Stomach (tissue), 9 donors: ENCODE measurements around the gene TBC1D1. TPM values are rescaled to one million over a fixed set of nuclear protein-coding genes. Genes with fewer than 3 reads are reported as not detected.
A peak's percentile ranks its signal among the peaks of the same experiment; 100 is the strongest.

Experiments
- DNase-seq, 2 donors: peaks; one replicate each; pipeline versions ENCODE4 v3.0.0 to v3.0.0-alpha.2; 2013 to 2019
- H3K27ac ChIP-seq, 5 donors: fragments of 200-600 bp in 4 of 5; sonication (generic) in 4 of 5; one replicate each; pipeline ENCODE4 v1.5.1; 2013 to 2019; ENCODE audit warnings: mild to moderate bottlenecking in 1 of 5, moderate library complexity in 1 of 5
- H3K27me3 ChIP-seq, 3 donors: fragments of 200-600 bp; sonication (generic); one replicate each; pipeline ENCODE4 v1.5.1; 2017 to 2019; ENCODE audit warnings: mixed run types in 1 of 3
- H3K36me3 ChIP-seq, 4 donors: fragments of 200-600 bp; sonication (generic); 1 replicate in 3 of 4; 2 replicates in 1 of 4; pipeline ENCODE4 v1.5.1; 2016 to 2019
- H3K4me1 ChIP-seq, 4 donors: fragments of 200-600 bp; sonication (generic); one replicate each; pipeline ENCODE4 v1.5.1; 2016 to 2019
- H3K4me3 ChIP-seq, 4 donors: fragments of 200-600 bp; sonication (generic) in 3 of 4; one replicate each; pipeline ENCODE4 v1.5.1; 2016 to 2019; ENCODE audit warnings: mild to moderate bottlenecking in 1 of 4
- H3K9me3 ChIP-seq, 4 donors: fragments of 200-600 bp; sonication (generic); one replicate each; pipeline ENCODE4 v1.5.1; 2016 to 2019
- EP300 ChIP-seq: sonication (generic); formaldehyde crosslinking; IDR thresholded peaks from one replicate; pipeline ENCODE4 v1.6.1; 2017; ENCODE audit warnings: antibody characterized with exemption
- POLR2A ChIP-seq, 4 donors: fragments of 450-650 bp; IDR thresholded peaks; one replicate each; pipeline ENCODE4 v1.6.1; 2016; ENCODE audit warnings: antibody characterized with exemption in 4 of 4, control low read depth in 2 of 4, mild to moderate bottlenecking in 1 of 4, moderate library complexity in 1 of 4
- POLR2AphosphoS5 ChIP-seq, 3 donors: sonication (generic); formaldehyde crosslinking; IDR thresholded peaks; one replicate each; pipeline ENCODE4 v1.6.1; 2016; ENCODE audit warnings: antibody characterized with exemption in 3 of 3
- WGBS, 5 donors: extraction: QIAGEN DNeasy Blood & Tissue Kit in 3 of 5; methylation state at CpG; one replicate each; pipeline versions ENCODE4 v1.1.5 to v1.1.7; 2013 to 2018; 5-methylcytosine and 5-hydroxymethylcytosine counted together
- intact Hi-C: fragments of 100-400 bp; cut with DNase I; formaldehyde crosslinking; loops from one replicate; pipeline ENCODE4 v1.15.1; 2023; ENCODE audit warnings: low total_unique reads
- polyA plus RNA-seq, 3 donors: library from polyadenylated mRNA; stranded (reverse); fragments of 200-250 nt; gene quantifications; one replicate each; pipeline ENCODE4 v1.2.3, GENCODE V29; 2013
- total RNA-seq, 5 donors: library from RNA; depleted of rRNA; stranded (reverse); fragments of >200 nt; gene quantifications; one replicate each; pipeline versions ENCODE4 v1.1.0 to v1.2.3, GENCODE V29; 2014 to 2016
- TF ChIP-seq, protein P1 (sequence below), 7 experiments: fragments of 450-650 bp in 4 of 7; fragments of 200-600 bp in 3 of 7; sonication (generic) in 3 of 7; IDR thresholded peaks; one replicate each; pipeline ENCODE4 v1.5.1; 2016 to 2019; ENCODE audit warnings: antibody characterized with exemption in 7 of 7, control low read depth in 2 of 7, mild to moderate bottlenecking in 1 of 7
- donor health status: healthy with polysubstance abuse.
- donor health status: Bipolar disorder and iron deficiency.
- donor health status: healthy.

Gene TBC1D1
- total and polyA plus RNA-seq, 8 donors, result 18.8 to 165 (median 49.5) TPM

DNA sequence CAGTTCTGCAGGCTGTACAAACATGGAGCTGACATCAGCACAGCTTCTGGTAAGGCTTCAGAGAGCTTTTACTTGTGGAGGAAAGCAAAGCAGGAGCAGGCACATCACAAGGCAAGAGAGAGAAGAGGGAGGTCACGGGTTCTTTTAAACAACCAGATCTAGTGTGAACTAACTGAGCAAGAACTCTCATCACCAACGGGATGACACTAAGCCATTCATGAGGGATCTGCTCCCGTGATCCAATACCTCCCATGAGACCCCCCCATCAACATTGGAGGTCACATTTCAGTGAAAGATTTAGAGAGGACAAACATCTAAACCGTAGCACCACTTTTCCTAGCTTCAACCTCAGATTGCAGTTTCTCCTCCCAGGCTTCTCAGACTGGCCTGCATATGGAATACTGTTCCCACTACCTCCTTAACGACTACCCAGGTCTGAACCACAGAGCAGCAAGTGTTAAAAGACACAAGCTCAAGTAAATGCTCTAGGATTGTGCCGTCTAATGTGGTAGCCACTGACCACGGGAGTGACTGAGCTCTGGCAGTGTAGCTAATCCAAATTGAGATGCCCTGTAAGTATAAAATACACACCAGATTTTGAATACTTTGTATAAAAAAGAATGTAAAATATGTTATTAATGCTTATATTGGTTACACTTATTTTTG, 262.0 kb downstream of the TBC1D1 start:
- Histone ChIP-seq H3K27me3 (no peaks in the 10 kb centered on the region), H3K4me1 (peaks cover 18 to 53% (median 30%) of the 10 kb centered on the region in 4 donors), H3K9me3 (no peaks in the 10 kb centered on the region), H3K27ac (peak overlapping the region in 3 of 5 donors; percentile 50 to 66 (median 56)), H3K4me3 (no peak overlapping the region), H3K36me3 (no peaks in the 10 kb centered on the region)
- no peak for TF ChIP-seq POLR2A (IDR thresholded peaks at IDR 0.05)
- TF ChIP-seq, protein P1, sequence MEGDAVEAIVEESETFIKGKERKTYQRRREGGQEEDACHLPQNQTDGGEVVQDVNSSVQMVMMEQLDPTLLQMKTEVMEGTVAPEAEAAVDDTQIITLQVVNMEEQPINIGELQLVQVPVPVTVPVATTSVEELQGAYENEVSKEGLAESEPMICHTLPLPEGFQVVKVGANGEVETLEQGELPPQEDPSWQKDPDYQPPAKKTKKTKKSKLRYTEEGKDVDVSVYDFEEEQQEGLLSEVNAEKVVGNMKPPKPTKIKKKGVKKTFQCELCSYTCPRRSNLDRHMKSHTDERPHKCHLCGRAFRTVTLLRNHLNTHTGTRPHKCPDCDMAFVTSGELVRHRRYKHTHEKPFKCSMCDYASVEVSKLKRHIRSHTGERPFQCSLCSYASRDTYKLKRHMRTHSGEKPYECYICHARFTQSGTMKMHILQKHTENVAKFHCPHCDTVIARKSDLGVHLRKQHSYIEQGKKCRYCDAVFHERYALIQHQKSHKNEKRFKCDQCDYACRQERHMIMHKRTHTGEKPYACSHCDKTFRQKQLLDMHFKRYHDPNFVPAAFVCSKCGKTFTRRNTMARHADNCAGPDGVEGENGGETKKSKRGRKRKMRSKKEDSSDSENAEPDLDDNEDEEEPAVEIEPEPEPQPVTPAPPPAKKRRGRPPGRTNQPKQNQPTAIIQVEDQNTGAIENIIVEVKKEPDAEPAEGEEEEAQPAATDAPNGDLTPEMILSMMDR (IDR thresholded peaks at IDR 0.05), result no peak
- no peak for TF ChIP-seq POLR2AphosphoS5 (IDR thresholded peaks at IDR 0.05)
- no peak for TF ChIP-seq EP300
- no peak for DNase-seq
- 77 to 92% (median 82%) methylated on average over 7 of the region's 7 CpGs for WGBS, 5 donors
- intact Hi-C loops, result no loop called here

DNA sequence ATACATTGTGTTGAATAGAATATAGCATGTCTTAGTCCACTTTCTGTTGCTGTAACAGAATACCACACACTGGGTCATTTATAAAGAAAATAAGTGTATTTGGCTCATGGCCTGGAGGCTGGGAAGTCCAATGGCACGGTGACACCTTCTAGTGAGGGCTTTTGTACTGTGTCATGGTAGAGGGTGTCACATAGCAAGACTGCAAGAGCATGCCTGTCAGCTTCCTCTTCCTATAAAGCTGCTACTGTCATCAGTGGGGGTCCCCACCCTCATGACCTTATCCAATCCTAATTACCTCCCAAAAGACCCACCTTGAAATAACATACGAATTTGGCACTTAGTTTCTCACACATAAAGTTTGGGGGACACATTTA, 262.5 kb downstream of the TBC1D1 start:
- intact Hi-C loops, result no loop called here
- no peak for DNase-seq
- TF ChIP-seq POLR2AphosphoS5 (IDR thresholded peaks at IDR 0.05), result no peak
- TF ChIP-seq, protein P1 (IDR thresholded peaks at IDR 0.05), result no peak
- TF ChIP-seq POLR2A (IDR thresholded peaks at IDR 0.05), result no peak
- no peak for TF ChIP-seq EP300
- WGBS, 5 donors, result 82 to 96% (median 92%) methylated on average over 2 of the region's 2 CpGs
- Histone ChIP-seq H3K36me3 (no peaks in the 10 kb centered on the region), H3K27me3 (no peaks in the 10 kb centered on the region), H3K4me1 (peaks cover 18 to 58% (median 30%) of the 10 kb centered on the region in 4 donors), H3K4me3 (no peak overlapping the region), H3K9me3 (no peaks in the 10 kb centered on the region), H3K27ac (peak overlapping the region in 3 of 5 donors; percentile 50 to 81 (median 56))

DNA sequence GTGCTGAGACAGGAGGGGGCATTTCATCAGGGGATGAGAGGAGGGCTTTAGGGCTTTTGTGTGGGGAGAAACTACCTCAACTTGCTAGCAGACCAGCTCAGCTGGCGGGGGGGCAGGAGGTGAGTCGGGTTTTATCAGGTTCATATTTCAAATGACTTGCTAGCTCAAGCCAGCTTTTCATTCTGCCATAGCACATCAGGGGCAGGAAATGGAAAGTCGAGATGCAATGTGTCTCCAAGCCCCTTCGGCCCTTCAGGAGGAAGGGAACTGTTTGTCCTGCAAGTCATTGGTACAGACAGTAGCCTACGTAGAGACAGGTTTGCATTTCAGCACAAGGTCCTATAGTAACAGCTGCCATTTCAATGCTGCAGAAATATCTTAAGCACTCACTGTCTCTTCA, 263.4 kb downstream of the TBC1D1 start:
- peak overlapping the region; percentile 32 to 92 (median 81) for H3K27ac ChIP-seq

DNA sequence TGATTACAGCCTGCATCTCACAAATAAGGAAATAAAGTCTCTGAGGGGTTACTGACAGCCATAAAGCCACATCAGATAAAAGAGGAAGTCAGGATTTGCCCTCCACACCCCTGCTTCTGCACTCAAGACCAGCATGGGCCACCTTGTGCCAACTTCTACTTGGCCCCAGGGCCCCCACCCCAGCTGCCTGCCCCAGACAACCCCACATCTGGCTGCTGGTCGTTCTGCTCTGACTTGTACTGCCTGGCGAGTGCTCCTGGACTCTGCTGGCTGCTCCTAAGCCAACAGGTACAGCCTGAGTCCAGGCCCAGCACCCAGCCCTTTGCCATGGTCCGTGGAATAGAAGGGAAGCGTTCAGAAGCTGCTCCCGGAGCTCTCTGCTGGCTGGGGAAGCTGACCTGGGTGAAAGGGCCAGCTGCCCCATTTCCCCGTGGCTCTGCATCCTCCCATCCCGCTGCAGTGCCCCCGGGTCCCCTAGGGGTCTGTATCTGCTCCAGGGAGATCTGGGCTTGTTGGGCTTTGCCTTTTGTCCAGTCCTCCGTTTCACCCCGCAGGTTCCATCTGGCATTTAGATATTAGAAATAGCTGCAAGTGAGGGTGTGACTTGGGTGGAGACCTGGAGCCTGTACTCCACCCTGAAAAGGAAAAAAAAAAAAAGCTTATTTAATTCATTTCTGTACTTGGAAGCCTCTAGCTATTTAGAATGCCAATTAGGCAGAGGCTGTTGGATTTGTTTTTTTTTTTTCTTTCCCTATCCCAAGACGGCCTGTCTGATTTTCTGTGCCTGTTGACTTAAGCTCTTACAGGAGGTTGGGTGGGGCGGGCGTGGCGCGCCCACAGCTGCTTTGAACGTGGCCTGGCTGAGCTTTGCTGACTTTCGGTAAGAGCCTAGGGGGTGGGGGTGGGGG, 264.1 kb downstream of the TBC1D1 start:
- Histone ChIP-seq H3K9me3 (no peaks in the 10 kb centered on the region), H3K4me1 (peaks cover 18 to 52% (median 27%) of the 10 kb centered on the region in 4 donors), H3K27ac (peak overlapping the region; percentile 78 to 92 (median 82)), H3K36me3 (no peaks in the 10 kb centered on the region), H3K4me3 (peak overlapping the region in 2 of 4 donors; percentile 2 to 20), H3K27me3 (no peaks in the 10 kb centered on the region)
- intact Hi-C loops, result no loop called here
- TF ChIP-seq POLR2AphosphoS5 (IDR thresholded peaks at IDR 0.05) (peak in 1 of 3 donors; percentile 29), POLR2A (IDR thresholded peaks at IDR 0.05) (no peak), EP300 (no peak)
- TF ChIP-seq, protein P1 (IDR thresholded peaks at IDR 0.05), result no peak
- peak; percentile 79 to 93 for DNase-seq
- WGBS, 5 donors, result 19 to 36% (median 22%) methylated on average over 16 to 17 of the region's 17 CpGs

More for the DNA sequence above, 263.4 kb downstream of the TBC1D1 start:
- intact Hi-C loops, result no loop called here
- H3K4me3 ChIP-seq, result no peak overlapping the region
- TF ChIP-seq POLR2AphosphoS5 (IDR thresholded peaks at IDR 0.05) (no peak), POLR2A (IDR thresholded peaks at IDR 0.05) (no peak), EP300 (no peak)
- TF ChIP-seq, protein P1 (IDR thresholded peaks at IDR 0.05), result no peak
- DNase-seq, result peak in 1 of 2 donors; percentile 53
- H3K36me3 ChIP-seq, result no peaks in the 10 kb centered on the region
- H3K4me1 ChIP-seq, result peaks cover 18 to 59% (median 30%) of the 10 kb centered on the region in 4 donors
- WGBS, 5 donors, result 28 to 51% (median 39%) methylated on average over 5 of the region's 5 CpGs
- no peaks in the 10 kb centered on the region for H3K9me3 ChIP-seq
- H3K27me3 ChIP-seq, result no peaks in the 10 kb centered on the region
